ENCODE results near the gene NTM.

DNA sequence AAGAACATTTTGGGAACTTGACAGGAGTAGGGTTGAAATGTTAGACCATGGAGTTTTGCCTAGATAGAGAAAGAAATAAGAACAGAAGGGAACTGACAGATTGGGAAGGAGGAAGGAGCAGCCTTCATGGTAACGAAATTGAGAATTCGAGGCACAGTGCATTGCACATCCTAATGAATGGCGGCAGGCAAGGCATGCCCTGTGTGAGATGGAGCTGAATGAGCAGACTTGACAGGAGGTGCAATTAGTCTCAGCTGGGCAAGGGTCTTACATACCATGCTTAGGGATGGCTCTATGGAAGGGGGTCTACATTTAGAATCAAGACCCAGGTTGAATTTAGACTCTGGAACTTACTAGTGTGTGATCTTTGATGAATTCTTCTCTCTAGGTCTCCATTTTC, 25.0 kb upstream of the NTM start:
- TF ChIP-seq, protein P1, sequence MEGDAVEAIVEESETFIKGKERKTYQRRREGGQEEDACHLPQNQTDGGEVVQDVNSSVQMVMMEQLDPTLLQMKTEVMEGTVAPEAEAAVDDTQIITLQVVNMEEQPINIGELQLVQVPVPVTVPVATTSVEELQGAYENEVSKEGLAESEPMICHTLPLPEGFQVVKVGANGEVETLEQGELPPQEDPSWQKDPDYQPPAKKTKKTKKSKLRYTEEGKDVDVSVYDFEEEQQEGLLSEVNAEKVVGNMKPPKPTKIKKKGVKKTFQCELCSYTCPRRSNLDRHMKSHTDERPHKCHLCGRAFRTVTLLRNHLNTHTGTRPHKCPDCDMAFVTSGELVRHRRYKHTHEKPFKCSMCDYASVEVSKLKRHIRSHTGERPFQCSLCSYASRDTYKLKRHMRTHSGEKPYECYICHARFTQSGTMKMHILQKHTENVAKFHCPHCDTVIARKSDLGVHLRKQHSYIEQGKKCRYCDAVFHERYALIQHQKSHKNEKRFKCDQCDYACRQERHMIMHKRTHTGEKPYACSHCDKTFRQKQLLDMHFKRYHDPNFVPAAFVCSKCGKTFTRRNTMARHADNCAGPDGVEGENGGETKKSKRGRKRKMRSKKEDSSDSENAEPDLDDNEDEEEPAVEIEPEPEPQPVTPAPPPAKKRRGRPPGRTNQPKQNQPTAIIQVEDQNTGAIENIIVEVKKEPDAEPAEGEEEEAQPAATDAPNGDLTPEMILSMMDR (conservative IDR thresholded peaks at IDR 0.05): no peak
- no peak for TF ChIP-seq ZFX (IDR thresholded peaks at IDR 0.05)

Measured in C4-2B (cell line).